HTR-8/SVneo (cell line): ENCODE results near the gene STAT5B.
"Not testable (repeated sequence)": the region's sequence is repeated elsewhere in the genome, so short reads cannot be mapped to it uniquely, and the experiment has no call there.

Experiments used
- DNase-seq: peaks from one replicate; pipeline ENCODE4 v3.0.0; 2011; ENCODE audit warnings: low spot score, mixed read lengths; ENCODE audit not compliant: insufficient read length
- FAIRE-seq: peaks from 2 replicates; lab custom pipeline; 2011; peaks lifted over from hg19 to GRCh38; lab: Jason Lieb, UNC

The STAT5B gene

GRCh38 chr17:42271006-42271778 is 5.0 kb downstream of the STAT5B start:
- FAIRE-seq (no peak), DNase-seq (no peak)

- DNase-seq (no peak), FAIRE-seq (no peak)
Measured at GRCh38 chr17:42270596-42270995, 5.6 kb downstream of the STAT5B start.

- FAIRE-seq (no peak), DNase-seq (no peak)
Measured at GRCh38 chr17:42270170-42270535, 6.0 kb downstream of the STAT5B start.

- FAIRE-seq, result no peak
- DNase-seq, result no peak
Measured at GRCh38 chr17:42268236-42268635, 8.0 kb downstream of the STAT5B start.

GRCh38 chr17:42266918-42267766 is 9.0 kb downstream of the STAT5B start:
- peak; percentile 85 for FAIRE-seq
- DNase-seq, result peak; percentile 62

- FAIRE-seq (no peak), DNase-seq (no peak)
Measured at GRCh38 chr17:42266462-42266861, 9.7 kb downstream of the STAT5B start.

- not testable (repeated sequence) for DNase-seq, FAIRE-seq
Measured at GRCh38 chr17:42264366-42264765, 11.8 kb downstream of the STAT5B start.

- no peak for DNase-seq
- FAIRE-seq, result no peak
Measured at GRCh38 chr17:42260318-42260717, 15.9 kb downstream of the STAT5B start.

- DNase-seq (no peak), FAIRE-seq (no peak)
Measured at GRCh38 chr17:42255445-42255844, 20.7 kb downstream of the STAT5B start.

- no peak for FAIRE-seq
- no peak for DNase-seq
Measured at GRCh38 chr17:42253578-42253977, 22.6 kb downstream of the STAT5B start.

- peak; percentile 59 for DNase-seq
- no peak for FAIRE-seq
Measured at GRCh38 chr17:42252597-42253550, 23.3 kb downstream of the STAT5B start.

GRCh38 chr17:42251115-42251514 is 25.1 kb downstream of the STAT5B start:
- DNase-seq (no peak), FAIRE-seq (no peak)

- no peak for FAIRE-seq
- no peak for DNase-seq
Measured at GRCh38 chr17:42249681-42250446, 26.3 kb downstream of the STAT5B start.

- DNase-seq (no peak), FAIRE-seq (no peak)
Measured at GRCh38 chr17:42248351-42249179, 27.6 kb downstream of the STAT5B start.

- no peak for FAIRE-seq
- no peak for DNase-seq
Measured at GRCh38 chr17:42247734-42248133, 28.5 kb downstream of the STAT5B start.

GRCh38 chr17:42246515-42246914 is 29.7 kb downstream of the STAT5B start:
- DNase-seq (no peak), FAIRE-seq (no peak)

- not testable (repeated sequence) for DNase-seq, FAIRE-seq
Measured at GRCh38 chr17:42245183-42245582, 31.0 kb downstream of the STAT5B start.

- not testable (repeated sequence) for FAIRE-seq, DNase-seq
Measured at GRCh38 chr17:42244116-42244515, 32.1 kb downstream of the STAT5B start.
